HuH-7.5 (cell line): ENCODE results near the gene SELPLG.
"Not testable (repeated sequence)": the region's sequence is repeated elsewhere in the genome, so short reads cannot be mapped to it uniquely, and the experiment has no call there.

Experiments
- DNase-seq: peaks from one replicate; pipeline ENCODE4 v3.0.0; 2011; ENCODE audit warnings: low spot score

The SELPLG gene

GRCh38 chr12:108633534-108634248, at the start of gene SELPLG:
Gene SELPLG (minus strand): TSS chr12:108633894. CDS start chr12:108624307, 9,587 bp downstream.
- no peak for DNase-seq

GRCh38 chr12:108681317-108681716, 47.6 kb upstream of the SELPLG start:
- no peak for DNase-seq

GRCh38 chr12:108679106-108679681, 45.5 kb upstream of the SELPLG start:
- DNase-seq = no peak

- DNase-seq = no peak
Observed at GRCh38 chr12:108678104-108678730, 44.5 kb upstream of the SELPLG start.

GRCh38 chr12:108677381-108677780, 43.7 kb upstream of the SELPLG start:
- DNase-seq = no peak

GRCh38 chr12:108676707-108677106, 43.0 kb upstream of the SELPLG start:
- DNase-seq = no peak

- no peak for DNase-seq
Observed at GRCh38 chr12:108675792-108676191, 42.1 kb upstream of the SELPLG start.

GRCh38 chr12:108672054-108672453, 38.4 kb upstream of the SELPLG start:
- no peak for DNase-seq

- DNase-seq = no peak
Observed at GRCh38 chr12:108671110-108671509, 37.4 kb upstream of the SELPLG start.

GRCh38 chr12:108670066-108670631, 36.5 kb upstream of the SELPLG start:
- no peak for DNase-seq

- no peak for DNase-seq
Observed at GRCh38 chr12:108668542-108668941, 34.8 kb upstream of the SELPLG start.

GRCh38 chr12:108668063-108668462, 34.4 kb upstream of the SELPLG start:
- DNase-seq = no peak

GRCh38 chr12:108667349-108667748, 33.7 kb upstream of the SELPLG start:
- no peak for DNase-seq

GRCh38 chr12:108666401-108666881, 32.7 kb upstream of the SELPLG start:
- no peak for DNase-seq

GRCh38 chr12:108665608-108666202, 32.0 kb upstream of the SELPLG start:
- no peak for DNase-seq

- peak; percentile 76 for DNase-seq
Observed at GRCh38 chr12:108664338-108665258, 30.9 kb upstream of the SELPLG start.

- DNase-seq = no peak
Observed at GRCh38 chr12:108663324-108664015, 29.8 kb upstream of the SELPLG start.

- not testable (repeated sequence) for DNase-seq
Observed at GRCh38 chr12:108658115-108658514, 24.4 kb upstream of the SELPLG start.

GRCh38 chr12:108657130-108657745, 23.5 kb upstream of the SELPLG start:
- no peak for DNase-seq

GRCh38 chr12:108656247-108656646, 22.6 kb upstream of the SELPLG start:
- not testable (repeated sequence) for DNase-seq
